MM.1S (cell line): ENCODE results near the gene KCNH4.
A peak's percentile ranks its signal among the peaks of the same experiment; 100 is the strongest.

Source experiments
- DNase-seq: peaks from one replicate; pipeline ENCODE4 v3.0.0-alpha.2; 2015
- H2AFZ ChIP-seq: fragments of 300-600 bp; sonication (generic); 2 replicates; pipeline ENCODE4 v1.6.0; 2016; ENCODE audit warnings: antibody characterized with exemption, low read length
- H3F3A ChIP-seq: fragments of 300-600 bp; sonication (generic); 2 replicates; pipeline ENCODE4 v1.6.1; 2016; ENCODE audit warnings: mild to moderate bottlenecking, antibody characterized with exemption, low read length, moderate library complexity, mixed read lengths; ENCODE audit not compliant: insufficient read depth
- H3K27ac ChIP-seq: fragments of 300-600 bp; sonication (generic); 2 replicates; pipeline ENCODE4 v1.5.1; 2016; ENCODE audit warnings: mild to moderate bottlenecking, low read length
- H3K27me3 ChIP-seq: fragments of 300-600 bp; sonication (generic); replicated peaks from 2 replicates; pipeline ENCODE4 v1.6.0; 2016; ENCODE audit warnings: low read length; ENCODE audit not compliant: insufficient read depth
- H3K36me3 ChIP-seq: fragments of 300-600 bp; sonication (generic); replicated peaks from 2 replicates; pipeline ENCODE4 v1.6.1; 2016; ENCODE audit warnings: mild to moderate bottlenecking, low read length, mixed read lengths; ENCODE audit not compliant: insufficient read depth
- H3K4me1 ChIP-seq: fragments of 300-600 bp; sonication (generic); 2 replicates; pipeline ENCODE4 v1.6.1; 2016; ENCODE audit warnings: low read length, mixed read lengths
- H3K4me2 ChIP-seq: fragments of 300-600 bp; sonication (generic); 2 replicates; pipeline ENCODE4 v1.6.0; 2016; ENCODE audit warnings: low read depth, low read length
- H3K4me3 ChIP-seq: fragments of 300-600 bp; sonication (generic); 2 replicates; pipeline ENCODE4 v1.5.1; 2016; ENCODE audit warnings: low read length, mixed read lengths
- H3K79me2 ChIP-seq: fragments of 300-600 bp; sonication (generic); 2 replicates; pipeline ENCODE4 v1.6.1; 2016; ENCODE audit warnings: mixed run types, low read length, mixed read lengths
- H3K9ac ChIP-seq: fragments of 300-600 bp; sonication (generic); 2 replicates; pipeline ENCODE4 v1.6.1; 2016; ENCODE audit warnings: low read length, mixed read lengths
- H3K9me2 ChIP-seq: fragments of 300-600 bp; sonication (generic); replicated peaks from 2 replicates; pipeline ENCODE4 v1.6.1; 2016; ENCODE audit warnings: mild to moderate bottlenecking, low read length, mixed read lengths; ENCODE audit not compliant: insufficient read depth
- H3K9me3 ChIP-seq: fragments of 300-600 bp; sonication (generic); replicated peaks from 2 replicates; pipeline ENCODE4 v1.6.1; 2016; ENCODE audit warnings: mild to moderate bottlenecking, low read length, mixed read lengths; ENCODE audit not compliant: insufficient read depth
- H4K20me1 ChIP-seq: fragments of 300-600 bp; sonication (generic); 2 replicates; pipeline ENCODE4 v1.6.1; 2016; ENCODE audit warnings: mild to moderate bottlenecking, low read length, moderate library complexity, mixed read lengths; ENCODE audit not compliant: insufficient read depth
- CTCF ChIP-seq: fragments of 300-600 bp; sonication (generic); IDR thresholded peaks from 2 replicates; pipeline ENCODE4 v1.5.1; 2016; ENCODE audit warnings: antibody characterized with exemption, low read length, mixed read lengths
- EZH2 ChIP-seq: fragments of 300-600 bp; sonication (generic); optimal IDR thresholded peaks from 2 replicates; pipeline ENCODE3; 2017; ENCODE audit warnings: low read depth, mild to moderate bottlenecking, antibody characterized with exemption, low read length, mixed read lengths
- EZH2phosphoT487 ChIP-seq: fragments of 300-600 bp; sonication (generic); IDR thresholded peaks from 2 replicates; pipeline ENCODE4 v1.6.1; 2018; ENCODE audit warnings: antibody characterized with exemption, low read length

Gene KCNH4

GRCh38 chr17:42133461-42134041 is 47.4 kb downstream of the KCNH4 start:
- peaks cover 7% of the 10 kb centered on the region for H3K36me3 ChIP-seq
- H3K4me2 ChIP-seq = peak overlapping the region; percentile 23; the same call in 1 of the 2 replicates
- H3K27ac ChIP-seq = peak overlapping the region; percentile 56; the same call in 1 of the 2 replicates
- peaks cover 20% of the 10 kb centered on the region for H3F3A ChIP-seq
- no peaks in the 10 kb centered on the region for H3K9me3 ChIP-seq
- no peak overlapping the region for H3K9ac ChIP-seq
- no peak overlapping the region for H3K4me3 ChIP-seq
- H3K79me2 ChIP-seq = peaks cover 76% of the 10 kb centered on the region
- H2AFZ ChIP-seq = no peak overlapping the region
- no peaks in the 10 kb centered on the region for H3K27me3 ChIP-seq
- H4K20me1 ChIP-seq = no peaks in the 10 kb centered on the region
- DNase-seq = peak; percentile 85
- no peaks in the 10 kb centered on the region for H3K9me2 ChIP-seq
- TF ChIP-seq EZH2 = no peak
- no peak for TF ChIP-seq CTCF
- no peak for TF ChIP-seq EZH2phosphoT487
- H3K4me1 ChIP-seq = peaks cover 27% of the 10 kb centered on the region

- H3K36me3 ChIP-seq = peaks cover 7% of the 10 kb centered on the region
- peaks cover 20% of the 10 kb centered on the region for H3F3A ChIP-seq
- no peaks in the 10 kb centered on the region for H3K27me3 ChIP-seq
- H3K9ac ChIP-seq = no peak overlapping the region
- no peak for TF ChIP-seq CTCF
- H3K79me2 ChIP-seq = peaks cover 70% of the 10 kb centered on the region
- H3K4me2 ChIP-seq = peak overlapping the region; percentile 23; the same call in 1 of the 2 replicates
- H3K27ac ChIP-seq = peak overlapping the region; percentile 56; the same call in 1 of the 2 replicates
- H4K20me1 ChIP-seq = no peaks in the 10 kb centered on the region
- peak; percentile 66 for DNase-seq
- H3K9me2 ChIP-seq = no peaks in the 10 kb centered on the region
- H3K4me3 ChIP-seq = no peak overlapping the region
- H3K9me3 ChIP-seq = no peaks in the 10 kb centered on the region
- peaks cover 27% of the 10 kb centered on the region for H3K4me1 ChIP-seq
- H2AFZ ChIP-seq = no peak overlapping the region
Observed at GRCh38 chr17:42132941-42133340, 48.0 kb downstream of the KCNH4 start.

- Histone ChIP-seq H4K20me1 (no peaks in the 10 kb centered on the region), H3K9ac (no peak overlapping the region), H3K36me3 (peaks cover 7% of the 10 kb centered on the region), H3K4me3 (no peak overlapping the region), H3K9me3 (no peaks in the 10 kb centered on the region), H2AFZ (no peak overlapping the region), H3K27me3 (no peaks in the 10 kb centered on the region), H3F3A (peaks cover 20% of the 10 kb centered on the region), H3K4me2 (no peak overlapping the region), H3K4me1 (peaks cover 27% of the 10 kb centered on the region), H3K79me2 (peaks cover 63% of the 10 kb centered on the region), H3K27ac (no peak overlapping the region), H3K9me2 (no peaks in the 10 kb centered on the region)
- TF ChIP-seq CTCF (no peak), EZH2phosphoT487 (no peak), EZH2 (no peak)
- no peak for DNase-seq
Observed at GRCh38 chr17:42131981-42132432, 48.9 kb downstream of the KCNH4 start.
